ENCODE results near the gene TCF4.

DNA sequence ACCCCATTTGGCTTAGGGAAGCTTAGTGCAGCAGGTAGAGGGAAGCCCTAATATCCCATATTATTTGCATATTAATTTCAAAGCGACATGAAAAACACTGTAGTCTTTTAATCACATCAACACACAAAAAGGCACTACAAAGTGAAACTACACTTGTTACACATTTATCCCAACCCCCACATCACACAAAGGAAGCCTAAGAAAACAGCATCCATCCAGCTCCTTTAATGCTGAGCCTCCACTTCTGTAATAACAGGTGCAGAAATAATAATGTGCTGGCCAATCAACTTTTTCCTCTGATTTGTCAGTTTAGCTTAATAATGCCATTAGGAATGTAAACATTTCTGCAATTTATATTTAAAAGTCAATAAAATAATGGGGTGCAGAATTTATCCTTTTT lies 274.0 kb downstream of the TCF4 start:
- no peak for TF ChIP-seq CTCF (IDR thresholded peaks at IDR 0.05)
- no peak for TF ChIP-seq POLR2A (IDR thresholded peaks at IDR 0.05)
